Measurements from ENCODE around the gene SERPINE1.
A peak's percentile ranks its signal among the peaks of the same experiment; 100 is the strongest.
"Not testable (repeated sequence)": the region's sequence is repeated elsewhere in the genome, so short reads cannot be mapped to it uniquely, and the experiment has no call there.

Gene SERPINE1

GRCh38 chr7:101094791-101095375 is 32.0 kb upstream of the SERPINE1 start:
- no peaks in the 10 kb centered on the region; the same call in 1 of the 2 replicates for H3K9me3 ChIP-seq
- no peak overlapping the region for H3K4me3 ChIP-seq
- peak in 1 of 2 experiments; percentile 74 for DNase-seq (ENCODE audit: low spot score in 2 of 2)
- peaks cover 5% of the 10 kb centered on the region for H3K4me1 ChIP-seq
- no peaks in the 10 kb centered on the region for H3K36me3 ChIP-seq (replicated peaks)
- no peaks in the 10 kb centered on the region for H3K27me3 ChIP-seq (ENCODE audit: low read depth)
- in situ Hi-C loops (cut with MboI; ENCODE audit: low sequenced_read_pairs): no loop called here

DNA sequence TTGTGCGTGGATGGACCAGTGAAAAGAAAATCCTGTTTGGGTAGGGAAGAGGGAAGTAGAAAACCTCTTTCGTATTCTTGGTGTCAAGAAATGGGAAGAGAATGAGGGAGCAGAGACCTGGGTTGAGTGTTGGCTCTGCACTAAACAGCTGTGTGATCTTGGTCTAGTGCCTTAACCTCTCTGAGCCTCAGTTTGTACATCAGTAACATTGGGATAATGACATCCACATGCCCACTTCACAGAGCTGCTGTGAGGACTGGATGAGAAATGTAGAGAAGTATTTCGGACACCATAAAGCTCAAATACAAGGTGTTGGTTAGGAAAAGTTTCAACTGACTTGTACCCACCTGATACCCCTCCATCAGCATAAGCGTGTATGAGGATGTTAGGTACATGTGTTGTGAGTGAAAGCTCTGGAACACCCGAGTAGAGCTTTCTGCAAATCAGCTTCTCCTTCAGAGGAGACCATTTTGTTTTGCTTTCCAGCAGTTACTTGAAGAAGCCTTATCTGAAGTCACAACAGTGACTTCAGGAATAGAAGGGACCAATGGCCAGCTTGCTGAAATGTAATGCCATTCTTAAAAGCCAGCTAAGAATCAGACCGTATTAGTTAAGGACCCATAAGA is 30.5 kb upstream of the SERPINE1 start:
- no peaks in the 10 kb centered on the region; the same call in 1 of the 2 replicates for H3K9me3 ChIP-seq
- H3K4me3 ChIP-seq: no peak overlapping the region
- in situ Hi-C loops (cut with MboI; ENCODE audit: low sequenced_read_pairs): no loop called here
- H3K36me3 ChIP-seq (replicated peaks): no peaks in the 10 kb centered on the region
- peaks cover 12% of the 10 kb centered on the region for H3K4me1 ChIP-seq
- no peaks in the 10 kb centered on the region for H3K27me3 ChIP-seq (ENCODE audit: low read depth)
- no peak for DNase-seq (ENCODE audit: low spot score in 2 of 2)

DNA sequence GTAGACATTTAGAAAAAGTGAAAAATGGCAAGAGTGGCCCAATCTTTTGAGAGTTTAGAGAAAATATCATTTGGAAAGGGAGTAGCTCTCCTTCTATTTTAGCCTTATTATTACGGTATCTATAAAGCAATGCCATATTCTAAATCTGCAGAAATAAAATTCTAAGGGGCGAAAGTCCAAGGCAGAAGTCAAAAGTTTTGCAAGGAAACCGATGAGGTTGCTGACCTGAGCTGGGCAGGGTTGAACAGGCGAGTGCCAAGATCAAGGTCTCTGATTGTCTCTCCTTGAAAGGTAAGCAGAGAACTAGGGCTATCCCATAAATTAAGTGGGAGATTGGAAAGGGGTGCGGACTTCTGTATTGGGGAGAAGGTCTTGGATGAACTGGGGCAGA is 30.0 kb upstream of the SERPINE1 start:
- H3K9me3 ChIP-seq: no peaks in the 10 kb centered on the region
- no peak overlapping the region for H3K4me3 ChIP-seq
- in situ Hi-C loops (cut with MboI; ENCODE audit: low sequenced_read_pairs): no loop called here
- H3K36me3 ChIP-seq (replicated peaks): no peaks in the 10 kb centered on the region
- H3K4me1 ChIP-seq: peaks cover 12% of the 10 kb centered on the region
- no peaks in the 10 kb centered on the region for H3K27me3 ChIP-seq (ENCODE audit: low read depth)
- DNase-seq (ENCODE audit: low spot score in 2 of 2): no peak

DNA sequence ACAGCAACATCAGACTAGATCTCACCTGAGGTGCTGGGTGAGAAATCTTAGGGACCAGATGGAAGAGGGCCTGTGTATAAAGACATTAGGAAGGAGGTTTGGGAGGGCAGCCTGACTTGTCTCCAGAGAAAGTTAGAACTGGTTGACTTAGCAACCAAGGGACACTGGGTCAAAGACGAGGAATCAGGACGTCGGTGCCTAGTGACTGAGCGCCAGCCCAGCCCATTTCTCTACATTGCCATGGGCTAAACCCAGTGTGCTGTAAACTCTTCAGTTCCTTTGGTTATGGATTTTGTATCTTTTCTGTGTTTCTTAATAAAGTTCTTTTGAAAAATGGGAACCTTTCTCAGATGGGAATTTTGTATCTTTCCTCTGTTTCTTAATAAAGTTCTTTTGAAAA is 29.3 kb upstream of the SERPINE1 start:
- H3K4me3 ChIP-seq: no peak overlapping the region
- in situ Hi-C loops (cut with MboI; ENCODE audit: low sequenced_read_pairs): no loop called here
- H3K36me3 ChIP-seq (replicated peaks): no peaks in the 10 kb centered on the region
- DNase-seq (ENCODE audit: low spot score in 2 of 2): no peak
- no peaks in the 10 kb centered on the region for H3K9me3 ChIP-seq
- H3K27me3 ChIP-seq (ENCODE audit: low read depth): no peaks in the 10 kb centered on the region
- H3K4me1 ChIP-seq: peaks cover 12% of the 10 kb centered on the region

DNA sequence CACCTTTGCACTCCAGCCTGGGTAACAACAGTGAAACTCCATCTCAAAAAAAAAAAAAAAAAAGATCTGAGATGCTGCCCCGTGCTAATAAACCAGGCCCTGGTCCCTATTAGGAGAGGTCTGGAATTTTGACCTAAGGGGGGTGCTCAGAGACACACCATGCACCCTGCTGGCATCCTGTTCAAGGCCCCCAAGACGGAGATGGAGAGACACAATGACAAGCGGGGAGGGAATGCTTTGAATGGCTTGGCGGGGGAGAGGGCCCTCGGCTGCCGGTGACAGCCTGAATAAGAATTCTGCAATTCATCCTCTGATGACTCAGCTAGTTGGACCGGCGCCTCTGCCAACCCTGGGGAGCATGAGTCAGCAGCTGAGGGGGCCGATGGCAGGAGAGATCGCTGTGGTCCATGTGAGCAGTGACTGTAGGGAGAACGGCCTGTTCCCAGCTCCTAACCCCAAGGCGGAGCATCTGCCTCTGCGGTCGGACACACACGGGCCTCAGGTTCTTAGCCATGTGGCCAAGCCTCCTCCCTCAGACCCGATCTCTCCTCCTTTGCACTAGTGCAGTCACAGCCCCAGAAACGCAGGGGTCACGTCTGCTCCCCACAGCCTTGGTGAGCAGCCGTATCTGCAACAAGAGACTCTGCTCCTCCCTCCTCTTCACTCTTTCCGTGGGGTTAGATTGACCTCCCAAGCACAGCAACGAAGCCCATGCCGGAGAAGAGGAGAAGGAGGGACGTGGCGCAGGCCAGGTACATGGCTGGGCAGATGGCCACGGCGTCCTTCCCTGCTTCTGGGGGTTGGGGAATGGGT is 26.7 kb upstream of the SERPINE1 start:
- peak; percentile 60 to 86 for DNase-seq (ENCODE audit: low spot score in 2 of 2)

DNA sequence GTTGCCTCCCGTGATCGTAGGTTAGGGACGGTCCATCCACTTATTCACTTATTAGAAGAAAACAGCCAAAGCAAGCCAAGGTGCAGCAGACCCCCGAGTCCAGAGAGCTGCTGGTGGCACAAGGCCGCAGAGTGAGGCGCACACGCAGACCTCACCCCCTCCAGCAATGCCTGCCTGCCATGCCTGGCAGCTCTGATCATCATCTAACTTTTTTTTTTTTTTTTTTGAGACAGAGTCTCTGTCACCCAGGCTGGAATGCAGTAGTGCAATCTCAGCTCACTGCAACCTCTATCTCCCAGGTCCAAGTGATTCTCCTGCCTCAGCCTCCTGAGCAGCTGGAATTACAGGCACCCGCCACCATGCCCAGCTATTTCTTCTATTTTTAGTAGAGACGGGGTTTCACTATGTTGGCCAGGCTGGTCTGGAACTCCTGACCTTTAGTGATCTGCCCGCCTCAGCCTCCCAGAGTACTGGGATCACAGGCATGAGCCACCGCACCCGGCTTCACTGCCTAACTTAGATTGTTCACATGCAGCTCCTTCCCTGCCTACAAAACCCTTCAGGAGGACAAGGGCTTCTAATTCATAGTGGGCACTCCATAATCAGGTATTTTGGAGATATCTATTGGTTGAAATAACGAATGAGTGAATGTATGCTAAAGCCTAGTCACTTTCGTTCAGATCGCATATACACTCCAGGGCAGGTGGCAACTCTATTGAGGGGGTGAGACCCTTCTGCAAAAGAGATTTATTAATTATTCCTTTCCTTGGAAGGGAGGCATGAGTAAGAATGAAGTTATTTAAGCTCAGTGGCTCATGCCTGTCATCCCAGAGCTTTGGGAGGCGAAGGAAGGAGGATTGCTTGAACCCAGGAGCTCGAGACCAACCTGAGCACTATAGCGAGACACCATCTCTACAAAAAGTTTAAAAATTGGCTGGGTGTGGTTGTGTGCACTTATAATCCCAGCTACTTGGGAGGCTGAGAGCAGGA is 25.8 kb upstream of the SERPINE1 start:
- in situ Hi-C loops (cut with MboI; ENCODE audit: low sequenced_read_pairs): no loop called here
- DNase-seq (ENCODE audit: low spot score in 2 of 2): no peak
- no peaks in the 10 kb centered on the region for H3K9me3 ChIP-seq
- no peaks in the 10 kb centered on the region for H3K36me3 ChIP-seq (replicated peaks)
- peaks cover 12% of the 10 kb centered on the region for H3K4me1 ChIP-seq
- H3K27me3 ChIP-seq (ENCODE audit: low read depth): no peaks in the 10 kb centered on the region
- H3K4me3 ChIP-seq: no peak overlapping the region

More for the DNA sequence above, 26.7 kb upstream of the SERPINE1 start:
- Histone ChIP-seq H3K4me3 (no peak overlapping the region), H3K36me3 (replicated peaks) (no peaks in the 10 kb centered on the region), H3K4me1 (peaks cover 12% of the 10 kb centered on the region), H3K27me3 (ENCODE audit: low read depth) (no peaks in the 10 kb centered on the region), H3K9me3 (no peaks in the 10 kb centered on the region)
- in situ Hi-C loops (cut with MboI; ENCODE audit: low sequenced_read_pairs): no loop called here

- H3K36me3 ChIP-seq (replicated peaks): no peaks in the 10 kb centered on the region
- no peaks in the 10 kb centered on the region for H3K27me3 ChIP-seq (ENCODE audit: low read depth)
- in situ Hi-C loops (cut with MboI; ENCODE audit: low sequenced_read_pairs): no loop called here
- H3K4me1 ChIP-seq: peaks cover 12% of the 10 kb centered on the region
- H3K9me3 ChIP-seq: no peaks in the 10 kb centered on the region
- no peak for DNase-seq (ENCODE audit: low spot score in 2 of 2)
- no peak overlapping the region for H3K4me3 ChIP-seq
Measured at GRCh38 chr7:101102026-101102425, 24.9 kb upstream of the SERPINE1 start.

DNA sequence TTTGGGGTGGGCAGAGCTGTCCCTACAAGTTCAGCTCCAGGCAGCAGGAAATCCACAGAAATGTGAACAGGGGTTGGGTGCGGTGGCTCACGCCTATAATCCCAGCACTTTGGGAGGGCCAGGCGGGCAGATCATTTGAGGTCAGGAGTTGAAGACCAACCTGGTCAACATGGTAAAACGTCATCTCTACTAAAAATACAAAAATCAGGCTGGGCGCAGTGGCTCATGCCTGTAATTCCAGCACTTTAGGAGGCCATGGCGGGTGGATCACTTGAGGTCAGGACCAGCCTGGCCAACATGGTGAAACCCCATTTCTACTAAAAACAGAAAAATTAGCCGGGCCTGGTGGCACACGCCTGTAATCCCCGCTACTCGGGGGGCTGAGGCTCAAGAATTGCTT is 23.2 kb upstream of the SERPINE1 start:
- DNase-seq (ENCODE audit: low spot score in 2 of 2); in situ Hi-C loops (cut with MboI; ENCODE audit: low sequenced_read_pairs); H3K27me3 ChIP-seq (ENCODE audit: low read depth); H3K9me3 ChIP-seq; H3K4me3 ChIP-seq; H3K36me3 ChIP-seq (replicated peaks): not testable (repeated sequence)
- H3K4me1 ChIP-seq: peaks cover 12% of the 10 kb centered on the region

DNA sequence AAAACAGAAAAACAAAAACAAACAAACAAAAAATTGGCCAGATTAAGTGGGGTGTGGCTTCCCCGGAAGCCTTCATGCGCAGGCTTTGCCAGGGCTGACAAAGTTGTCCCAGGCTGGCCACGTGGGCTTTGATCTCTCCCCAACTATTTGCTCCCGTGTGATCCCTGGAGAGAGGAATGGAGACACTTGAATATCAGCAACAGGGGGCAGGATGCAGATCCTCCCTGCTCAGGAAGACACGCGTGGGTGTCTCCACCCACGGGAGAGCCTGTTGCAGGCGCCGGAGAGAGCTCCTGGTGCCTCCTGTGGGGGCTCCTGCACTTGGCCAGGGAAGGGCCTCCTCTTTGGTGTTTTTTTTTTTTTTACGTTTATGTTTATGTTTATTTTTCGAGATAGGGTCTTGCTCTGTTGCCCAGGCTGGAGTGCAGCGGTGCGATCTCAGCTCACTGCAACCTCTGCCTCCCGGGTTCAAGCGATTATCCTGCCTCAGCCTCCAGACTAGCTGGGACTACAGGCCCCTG is 22.7 kb upstream of the SERPINE1 start:
- in situ Hi-C loops (cut with MboI; ENCODE audit: low sequenced_read_pairs): no loop called here
- Histone ChIP-seq H3K9me3 (no peaks in the 10 kb centered on the region), H3K4me3 (no peak overlapping the region), H3K36me3 (replicated peaks) (no peaks in the 10 kb centered on the region), H3K4me1 (peaks cover 12% of the 10 kb centered on the region), H3K27me3 (ENCODE audit: low read depth) (no peaks in the 10 kb centered on the region)
- no peak for DNase-seq (ENCODE audit: low spot score in 2 of 2)

GRCh38 chr7:101104799-101105198 is 22.1 kb upstream of the SERPINE1 start:
- in situ Hi-C loops (cut with MboI; ENCODE audit: low sequenced_read_pairs): no loop called here
- Histone ChIP-seq H3K36me3 (replicated peaks) (no peaks in the 10 kb centered on the region), H3K4me3 (no peak overlapping the region), H3K9me3 (no peaks in the 10 kb centered on the region), H3K27me3 (ENCODE audit: low read depth) (no peaks in the 10 kb centered on the region), H3K4me1 (peaks cover 7% of the 10 kb centered on the region)
- DNase-seq (ENCODE audit: low spot score in 2 of 2): no peak

- H3K4me1 ChIP-seq; H3K9me3 ChIP-seq; H3K4me3 ChIP-seq; in situ Hi-C loops (cut with MboI; ENCODE audit: low sequenced_read_pairs); H3K36me3 ChIP-seq (replicated peaks); DNase-seq (ENCODE audit: low spot score in 2 of 2); H3K27me3 ChIP-seq (ENCODE audit: low read depth): not testable (repeated sequence)
Measured at GRCh38 chr7:101105248-101105647, 21.7 kb upstream of the SERPINE1 start.

DNA sequence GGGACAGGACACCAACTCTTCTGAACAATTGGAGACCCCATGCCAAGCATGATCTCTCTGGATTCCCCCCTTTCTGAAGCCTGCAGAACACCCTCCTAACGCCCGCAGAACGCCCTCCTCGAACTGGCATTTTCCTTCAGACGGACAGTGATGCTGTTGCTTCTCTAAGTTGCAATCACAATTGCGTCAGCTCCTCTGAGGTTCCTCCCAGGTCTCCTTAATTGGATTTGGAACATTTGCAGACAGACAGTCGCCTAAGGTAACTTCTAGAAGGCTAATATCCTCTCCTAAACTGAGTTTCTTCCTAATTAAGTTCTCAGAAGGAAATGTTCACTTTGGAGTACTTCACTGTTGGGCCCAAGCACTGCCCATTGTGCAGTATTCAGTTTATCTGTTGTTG is 20.5 kb upstream of the SERPINE1 start:
- DNase-seq (ENCODE audit: low spot score in 2 of 2): no peak

GRCh38 chr7:101108330-101108857 is 18.5 kb upstream of the SERPINE1 start:
- H3K4me1 ChIP-seq: no peaks in the 10 kb centered on the region
- H3K4me3 ChIP-seq: no peak overlapping the region
- no peaks in the 10 kb centered on the region for H3K27me3 ChIP-seq (ENCODE audit: low read depth)
- in situ Hi-C loops (cut with MboI; ENCODE audit: low sequenced_read_pairs): no loop called here
- no peak for DNase-seq (ENCODE audit: low spot score in 2 of 2)
- H3K9me3 ChIP-seq: no peaks in the 10 kb centered on the region
- H3K36me3 ChIP-seq (replicated peaks): no peaks in the 10 kb centered on the region

More for the DNA sequence above, 20.5 kb upstream of the SERPINE1 start:
- Histone ChIP-seq H3K27me3 (ENCODE audit: low read depth) (no peaks in the 10 kb centered on the region), H3K4me1 (no peaks in the 10 kb centered on the region), H3K4me3 (no peak overlapping the region), H3K9me3 (no peaks in the 10 kb centered on the region), H3K36me3 (replicated peaks) (no peaks in the 10 kb centered on the region)
- in situ Hi-C loops (cut with MboI; ENCODE audit: low sequenced_read_pairs): no loop called here
